HEK293 (cell line): Measurements from ENCODE around the gene NRL.

Experiments used
- CTCF ChIA-PET: fragments of 350-600 bp; formaldehyde crosslinking; extraction: SDS; loops from one replicate; lab custom pipeline; 2021; ENCODE audit warnings: antibody characterized with exemption; lab: Yijun Ruan, JAX
- POLR2A ChIA-PET: fragments of 300-600 bp; formaldehyde crosslinking; extraction: SDS; loops from one replicate; lab custom pipeline; 2020; ENCODE audit warnings: antibody characterized with exemption, inconsistent platforms; lab: Yijun Ruan, JAX
- H3K27ac ChIP-seq: fragments of 200-500 bp; sonication (Bioruptor generic); 2 replicates; pipeline ENCODE4 v1.5.1; 2014; ENCODE audit warnings: low read depth, low read length, control low read depth, inconsistent platforms; ENCODE audit errors: extremely low read depth
- H3K36me3 ChIP-seq, 2 experiments: fragments of 200-500 bp in 1 of 2; sonication (Bioruptor generic) in 1 of 2; 1 replicate in 1 of 2; 2 replicates in 1 of 2; pipeline ENCODE4 v1.5.1; 2014 to 2017; ENCODE audit warnings: inconsistent platforms in 2 of 2, low read length in 2 of 2; ENCODE audit not compliant: control insufficient read depth in 2 of 2, insufficient read depth in 1 of 2
- H3K4me1 ChIP-seq: fragments of 200-500 bp; sonication (Bioruptor generic); 2 replicates; pipeline ENCODE4 v1.5.1; 2014; ENCODE audit warnings: mild to moderate bottlenecking, low read length, inconsistent platforms; ENCODE audit not compliant: control insufficient read depth, insufficient read depth
- H3K4me3 ChIP-seq: 2 replicates; pipeline ENCODE4 v1.5.1; 2011; ENCODE audit warnings: low read depth, mild to moderate bottlenecking, control low read depth, low read length, moderate library complexity
- H3K9me3 ChIP-seq: fragments of 200-500 bp; sonication (Bioruptor generic); 2 replicates; pipeline ENCODE4 v1.5.1; 2014; ENCODE audit warnings: low read depth, low read length, inconsistent platforms; ENCODE audit not compliant: control insufficient read depth, insufficient read depth
- BCL11A ChIP-seq: fragments of 450-650 bp; formaldehyde crosslinking; IDR thresholded peaks from 2 replicates; pipeline ENCODE4 v1.5.1; 2016; ENCODE audit warnings: low read depth, missing biosample characterization, missing genetic modification characterization
- BCL11B ChIP-seq: fragments of 450-650 bp; formaldehyde crosslinking; IDR thresholded peaks from 2 replicates; pipeline ENCODE4 v1.5.1; 2016; ENCODE audit warnings: low read depth, missing biosample characterization, missing genetic modification characterization
- ELK4 ChIP-seq: IDR thresholded peaks from 2 replicates; pipeline ENCODE4 v1.6.1; 2011; ENCODE audit warnings: mild to moderate bottlenecking, low read depth, low read length, borderline replicate concordance
- GLIS1 ChIP-seq: fragments of 450-650 bp; formaldehyde crosslinking; IDR thresholded peaks from 2 replicates; pipeline ENCODE4 v1.5.1; 2016; ENCODE audit warnings: missing biosample characterization, missing genetic modification characterization
- GLIS2 ChIP-seq: fragments of 450-650 bp; formaldehyde crosslinking; IDR thresholded peaks from 2 replicates; pipeline ENCODE4 v1.5.1; 2016; ENCODE audit warnings: missing biosample characterization, missing genetic modification characterization
- HOXA7 ChIP-seq: sonication (generic); formaldehyde crosslinking; IDR thresholded peaks from 2 replicates; pipeline ENCODE4 v1.8.1; 2022; ENCODE audit warnings: missing genetic modification reagents, borderline replicate concordance
- KLF1 ChIP-seq: fragments of 450-650 bp; formaldehyde crosslinking; IDR thresholded peaks from 2 replicates; pipeline ENCODE4 v1.5.1; 2016; ENCODE audit warnings: missing biosample characterization, missing genetic modification characterization
- REPIN1 ChIP-seq: fragments of 450-650 bp; formaldehyde crosslinking; IDR thresholded peaks from 2 replicates; pipeline ENCODE4 v1.5.1; 2017; ENCODE audit warnings: missing biosample characterization, missing genetic modification characterization, low read depth
- SP2 ChIP-seq: fragments of 450-650 bp; formaldehyde crosslinking; IDR thresholded peaks from 2 replicates; pipeline ENCODE4 v1.5.1; 2016; ENCODE audit warnings: missing biosample characterization, missing genetic modification characterization
- SP3 ChIP-seq: fragments of 450-650 bp; formaldehyde crosslinking; IDR thresholded peaks from 2 replicates; pipeline ENCODE4 v1.5.1; 2016; ENCODE audit warnings: missing biosample characterization, missing genetic modification characterization
- ZNF16 ChIP-seq: fragments of 450-650 bp; formaldehyde crosslinking; IDR thresholded peaks from 2 replicates; pipeline ENCODE4 v1.5.1; 2016; ENCODE audit warnings: low read depth, missing biosample characterization, missing genetic modification characterization
- ZNF184 ChIP-seq: fragments of 450-650 bp; IDR thresholded peaks from 2 replicates; pipeline ENCODE4 v1.5.1; 2018; ENCODE audit warnings: missing biosample characterization, mild to moderate bottlenecking, missing genetic modification characterization
- ZNF2 ChIP-seq: fragments of 450-650 bp; formaldehyde crosslinking; IDR thresholded peaks from 2 replicates; pipeline ENCODE4 v1.5.1; 2016; ENCODE audit warnings: missing biosample characterization, missing genetic modification characterization
- ZNF202 ChIP-seq: fragments of 450-650 bp; formaldehyde crosslinking; IDR thresholded peaks from 2 replicates; pipeline ENCODE4 v1.5.1; 2016; ENCODE audit warnings: missing biosample characterization, missing genetic modification characterization, borderline replicate concordance
- ZNF214 ChIP-seq: fragments of 450-650 bp; formaldehyde crosslinking; IDR thresholded peaks from 2 replicates; pipeline ENCODE4 v1.5.1; 2017; ENCODE audit warnings: missing biosample characterization, mild to moderate bottlenecking, missing genetic modification characterization, borderline replicate concordance
- ZNF23 ChIP-seq: fragments of 450-650 bp; formaldehyde crosslinking; IDR thresholded peaks from 2 replicates; pipeline ENCODE4 v1.5.1; 2016; ENCODE audit warnings: missing biosample characterization, missing genetic modification characterization, borderline replicate concordance
- ZNF423 ChIP-seq: fragments of 450-650 bp; formaldehyde crosslinking; IDR thresholded peaks from 2 replicates; pipeline ENCODE4 v1.5.1; 2016; ENCODE audit warnings: missing biosample characterization, missing genetic modification characterization
- ZNF514 ChIP-seq: fragments of 450-650 bp; formaldehyde crosslinking; IDR thresholded peaks from 2 replicates; pipeline ENCODE4 v1.5.1; 2016; ENCODE audit warnings: missing biosample characterization, missing genetic modification characterization
- ZNF596 ChIP-seq: fragments of 450-650 bp; IDR thresholded peaks from 2 replicates; pipeline ENCODE4 v1.5.0; 2018; ENCODE audit warnings: missing biosample characterization, mild to moderate bottlenecking, missing genetic modification characterization, moderate library complexity
- ZNF610 ChIP-seq: fragments of 450-650 bp; formaldehyde crosslinking; IDR thresholded peaks from 2 replicates; pipeline ENCODE4 v1.5.1; 2016; ENCODE audit warnings: missing biosample characterization, missing genetic modification characterization, borderline replicate concordance
- ZNF629 ChIP-seq: fragments of 450-650 bp; formaldehyde crosslinking; IDR thresholded peaks from 2 replicates; pipeline ENCODE4 v1.5.1; 2017; ENCODE audit warnings: missing biosample characterization, missing genetic modification characterization
- ZNF776 ChIP-seq: fragments of 450-650 bp; formaldehyde crosslinking; IDR thresholded peaks from 2 replicates; pipeline ENCODE4 v1.5.0; 2017; ENCODE audit warnings: missing biosample characterization, missing genetic modification characterization, borderline replicate concordance
- ZSCAN5A ChIP-seq: fragments of 450-650 bp; formaldehyde crosslinking; IDR thresholded peaks from 2 replicates; pipeline ENCODE4 v1.5.1; 2016; ENCODE audit warnings: missing biosample characterization, missing genetic modification characterization
- TF ChIP-seq, protein P1 (sequence below): fragments of 450-650 bp; formaldehyde crosslinking; IDR thresholded peaks from 2 replicates; pipeline ENCODE4 v1.5.1; 2016; ENCODE audit warnings: missing biosample characterization, missing genetic modification characterization

Gene NRL

GRCh38 chr14:24130717-24131548, 16.2 kb upstream of the NRL start:
- POLR2A ChIA-PET: no interaction called here
- H3K36me3 ChIP-seq: no peaks in the 10 kb centered on the region
- no peak overlapping the region for H3K27ac ChIP-seq
- no peak overlapping the region for H3K4me3 ChIP-seq
- TF ChIP-seq ZNF184 (tag by site-specific recombination) (no peak), ZNF776 (tag by site-specific recombination) (no peak), ZNF514 (no peak), SP2 (no peak), ZNF629 (tag by site-specific recombination) (no peak), GLIS2 (tag by site-specific recombination) (no peak), HOXA7 (no peak), SP3 (tag by site-specific recombination) (no peak), ZNF16 (no peak)
- CTCF ChIA-PET: no interaction called here
- H3K4me1 ChIP-seq: no peaks in the 10 kb centered on the region
- H3K9me3 ChIP-seq: no peaks in the 10 kb centered on the region

DNA sequence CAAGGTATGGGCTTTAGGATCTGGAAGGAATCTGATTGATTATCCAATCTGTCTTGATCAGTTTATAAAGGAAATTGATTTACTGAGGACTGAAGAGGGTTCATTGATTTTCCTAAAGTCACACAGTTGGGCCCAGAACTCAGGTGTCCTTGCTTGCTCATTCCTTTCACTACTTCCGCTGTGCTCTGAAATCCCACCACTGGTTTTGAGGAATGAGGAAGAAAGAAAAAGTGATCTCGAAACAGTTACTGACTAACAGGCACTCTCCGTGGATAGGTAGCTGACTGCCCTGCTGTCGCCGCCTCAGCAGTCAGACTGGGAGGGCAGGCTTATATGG, 15.6 kb upstream of the NRL start, which contains the start of gene FITM1:
TSS of gene FITM1 (plus strand) at position 280 of the 337 bp plus-strand sequence. CDS start 905 bp downstream, outside the sequence.
- ChIA-PET POLR2A (interaction anchor here (1.8 kb wide), 1 partner anchor 15 kb away, joined by 5 read pairs; the partner anchor contains the start of genes DCAF11 and NRL), CTCF (no interaction called here)
- no peak for TF ChIP-seq REPIN1
- no peak for TF ChIP-seq ZNF610 (tag by site-specific recombination)
- no peak for TF ChIP-seq ZSCAN5A (tag by site-specific recombination)
- no peak for TF ChIP-seq BCL11B (tag by site-specific recombination)
- TF ChIP-seq ZNF596: no peak
- no peak for TF ChIP-seq ELK4
- TF ChIP-seq ZNF23: no peak
- no peak for TF ChIP-seq ZNF423 (tag by site-specific recombination)
- TF ChIP-seq GLIS1 (tag by site-specific recombination): no peak
- TF ChIP-seq ZNF202 (tag by site-specific recombination): no peak
- no peak for TF ChIP-seq ZNF2
- TF ChIP-seq GLIS2 (tag by site-specific recombination): no peak
- no peak for TF ChIP-seq BCL11A (tag by site-specific recombination)
- no peak for TF ChIP-seq ZNF214 (tag by site-specific recombination)
- TF ChIP-seq KLF1 (tag by site-specific recombination): no peak
- TF ChIP-seq, protein P1, sequence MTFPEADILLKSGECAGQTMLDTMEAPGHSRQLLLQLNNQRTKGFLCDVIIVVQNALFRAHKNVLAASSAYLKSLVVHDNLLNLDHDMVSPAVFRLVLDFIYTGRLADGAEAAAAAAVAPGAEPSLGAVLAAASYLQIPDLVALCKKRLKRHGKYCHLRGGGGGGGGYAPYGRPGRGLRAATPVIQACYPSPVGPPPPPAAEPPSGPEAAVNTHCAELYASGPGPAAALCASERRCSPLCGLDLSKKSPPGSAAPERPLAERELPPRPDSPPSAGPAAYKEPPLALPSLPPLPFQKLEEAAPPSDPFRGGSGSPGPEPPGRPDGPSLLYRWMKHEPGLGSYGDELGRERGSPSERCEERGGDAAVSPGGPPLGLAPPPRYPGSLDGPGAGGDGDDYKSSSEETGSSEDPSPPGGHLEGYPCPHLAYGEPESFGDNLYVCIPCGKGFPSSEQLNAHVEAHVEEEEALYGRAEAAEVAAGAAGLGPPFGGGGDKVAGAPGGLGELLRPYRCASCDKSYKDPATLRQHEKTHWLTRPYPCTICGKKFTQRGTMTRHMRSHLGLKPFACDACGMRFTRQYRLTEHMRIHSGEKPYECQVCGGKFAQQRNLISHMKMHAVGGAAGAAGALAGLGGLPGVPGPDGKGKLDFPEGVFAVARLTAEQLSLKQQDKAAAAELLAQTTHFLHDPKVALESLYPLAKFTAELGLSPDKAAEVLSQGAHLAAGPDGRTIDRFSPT (tag by site-specific recombination): no peak
- Histone ChIP-seq H3K36me3 (no peaks in the 10 kb centered on the region), H3K4me3 (no peak within 1 kb of the TSS), H3K4me1 (no peaks in the 10 kb centered on the region), H3K27ac (no peak within 1 kb of the TSS), H3K9me3 (no peaks in the 10 kb centered on the region)
